Osteocyte (in vitro differentiated cells): ENCODE data around the gene NUDCD3. TPM values are rescaled to one million over a fixed set of nuclear protein-coding genes. Genes with fewer than 3 reads are reported as not detected.

ENCODE experiments used
- DNase-seq: peaks from one replicate; pipeline ENCODE4 v3.0.0; 2021; ENCODE audit warnings: mixed read lengths; ENCODE audit not compliant: unreplicated experiment; ENCODE audit errors: extremely low spot score
- H3K27ac Mint-ChIP-seq: one replicate; pipeline ENCODE4 v1.8.0; 2021; ENCODE audit warnings: mild to moderate bottlenecking, mixed read lengths; ENCODE audit not compliant: unreplicated experiment
- H3K27me3 Mint-ChIP-seq: one replicate; pipeline ENCODE4 v1.8.0; 2021; ENCODE audit warnings: mixed read lengths; ENCODE audit not compliant: unreplicated experiment
- H3K36me3 Mint-ChIP-seq: one replicate; pipeline ENCODE4 v1.8.0; 2021; ENCODE audit warnings: mixed read lengths; ENCODE audit not compliant: unreplicated experiment
- H3K4me1 Mint-ChIP-seq: one replicate; pipeline ENCODE4 v1.8.0; 2021; ENCODE audit warnings: mixed read lengths; ENCODE audit not compliant: unreplicated experiment
- H3K4me3 Mint-ChIP-seq: one replicate; pipeline ENCODE4 v1.8.0; 2021; ENCODE audit warnings: mild to moderate bottlenecking, moderate library complexity, mixed read lengths; ENCODE audit not compliant: unreplicated experiment
- H3K9me3 Mint-ChIP-seq: one replicate; pipeline ENCODE4 v1.8.0; 2021; ENCODE audit warnings: mixed read lengths; ENCODE audit not compliant: unreplicated experiment
- total RNA-seq: library from RNA; stranded (reverse); gene quantifications from 2 replicates; pipeline ENCODE4 v1.2.1, GENCODE V29; 2021
- TF ChIP-seq, protein P1 (sequence below): fragments of 200-600 bp; sonication (generic); IDR thresholded peaks from 2 replicates; pipeline ENCODE4 v1.5.0; 2021; ENCODE audit warnings: antibody characterized with exemption, mild to moderate bottlenecking, moderate library complexity

NUDCD3 gene
- total RNA-seq, 1 donor from 2014 or later = 112 TPM

DNA sequence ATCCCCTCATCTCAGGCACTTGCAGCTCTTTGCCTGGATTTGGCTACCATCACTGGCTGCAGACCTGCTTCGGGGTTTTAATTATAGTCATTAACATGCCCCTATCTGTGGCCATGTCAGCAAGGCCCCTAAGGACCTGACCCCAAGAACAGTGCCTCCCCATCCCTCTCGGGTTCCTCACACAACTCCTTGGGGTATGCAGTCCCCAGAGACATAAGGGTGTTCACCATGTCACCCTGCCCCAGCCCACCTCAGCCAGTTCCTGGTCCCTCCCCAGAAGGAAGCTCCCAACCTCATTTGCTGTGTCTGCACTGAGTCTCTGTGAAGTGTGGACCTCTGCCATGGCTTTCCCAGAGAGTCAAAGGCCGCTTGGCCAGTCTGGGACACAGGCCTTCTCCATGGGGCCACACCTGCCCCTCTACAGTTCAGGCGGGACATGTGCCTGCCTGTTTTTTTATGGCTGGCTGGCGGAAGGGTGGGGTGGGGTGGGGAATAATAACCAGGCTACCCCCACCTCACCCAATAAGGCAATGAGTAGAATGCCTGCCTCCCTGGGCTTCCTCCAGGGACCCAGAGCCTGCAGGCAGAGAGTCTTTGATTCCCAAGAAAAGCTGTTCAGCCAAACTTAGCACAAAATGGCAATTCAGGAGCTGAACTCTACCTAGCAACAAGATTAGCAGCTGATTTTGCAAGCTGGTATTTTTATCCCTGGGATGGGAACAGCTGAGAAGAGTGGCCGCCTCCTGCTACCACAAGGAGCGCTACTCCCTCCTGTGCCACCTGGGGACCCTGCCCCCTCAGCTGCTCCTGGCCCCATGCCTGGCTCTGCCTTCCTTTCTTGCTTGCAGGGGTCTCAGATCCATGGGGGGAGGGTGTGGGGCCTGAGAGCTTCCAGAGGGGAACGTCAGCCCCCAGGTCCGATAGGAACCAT is 141.3 kb downstream of the NUDCD3 start:
- Mint-ChIP-seq H3K9me3 (peaks cover 4% of the 10 kb centered on the region), H3K27ac (no peak overlapping the region), H3K4me3 (no peak overlapping the region), H3K36me3 (no peaks in the 10 kb centered on the region), H3K27me3 (peaks cover 69% of the 10 kb centered on the region), H3K4me1 (no peaks in the 10 kb centered on the region)
- no peak for DNase-seq
- TF ChIP-seq, protein P1, sequence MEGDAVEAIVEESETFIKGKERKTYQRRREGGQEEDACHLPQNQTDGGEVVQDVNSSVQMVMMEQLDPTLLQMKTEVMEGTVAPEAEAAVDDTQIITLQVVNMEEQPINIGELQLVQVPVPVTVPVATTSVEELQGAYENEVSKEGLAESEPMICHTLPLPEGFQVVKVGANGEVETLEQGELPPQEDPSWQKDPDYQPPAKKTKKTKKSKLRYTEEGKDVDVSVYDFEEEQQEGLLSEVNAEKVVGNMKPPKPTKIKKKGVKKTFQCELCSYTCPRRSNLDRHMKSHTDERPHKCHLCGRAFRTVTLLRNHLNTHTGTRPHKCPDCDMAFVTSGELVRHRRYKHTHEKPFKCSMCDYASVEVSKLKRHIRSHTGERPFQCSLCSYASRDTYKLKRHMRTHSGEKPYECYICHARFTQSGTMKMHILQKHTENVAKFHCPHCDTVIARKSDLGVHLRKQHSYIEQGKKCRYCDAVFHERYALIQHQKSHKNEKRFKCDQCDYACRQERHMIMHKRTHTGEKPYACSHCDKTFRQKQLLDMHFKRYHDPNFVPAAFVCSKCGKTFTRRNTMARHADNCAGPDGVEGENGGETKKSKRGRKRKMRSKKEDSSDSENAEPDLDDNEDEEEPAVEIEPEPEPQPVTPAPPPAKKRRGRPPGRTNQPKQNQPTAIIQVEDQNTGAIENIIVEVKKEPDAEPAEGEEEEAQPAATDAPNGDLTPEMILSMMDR = no peak

DNA sequence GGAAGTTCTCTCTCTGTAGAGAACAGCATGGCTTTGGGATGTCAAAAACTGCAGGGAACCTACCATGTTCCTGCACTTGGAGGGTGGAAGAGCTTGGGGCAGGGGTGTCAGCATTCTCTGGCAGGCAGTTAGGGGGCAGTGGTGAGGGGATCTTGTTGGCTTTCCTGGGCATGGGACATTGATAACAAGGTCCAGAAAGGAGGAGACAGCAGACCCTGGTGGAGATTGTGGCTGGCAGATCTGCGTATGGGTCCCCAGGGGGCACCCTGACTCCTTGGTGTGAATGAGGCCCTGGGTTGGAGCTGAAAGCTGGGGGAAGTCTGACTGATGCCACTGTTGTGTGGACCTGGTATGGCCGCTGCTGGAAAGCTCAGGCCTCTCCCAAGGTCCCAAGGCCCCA is 142.2 kb downstream of the NUDCD3 start:
- H3K9me3 Mint-ChIP-seq = peaks cover 4% of the 10 kb centered on the region
- TF ChIP-seq, protein P1 = peak; percentile 24
- H3K27ac Mint-ChIP-seq = no peak overlapping the region
- DNase-seq = no peak
- H3K27me3 Mint-ChIP-seq = peaks cover 67% of the 10 kb centered on the region
- no peak overlapping the region for H3K4me3 Mint-ChIP-seq
- H3K4me1 Mint-ChIP-seq = no peaks in the 10 kb centered on the region
- no peaks in the 10 kb centered on the region for H3K36me3 Mint-ChIP-seq

DNA sequence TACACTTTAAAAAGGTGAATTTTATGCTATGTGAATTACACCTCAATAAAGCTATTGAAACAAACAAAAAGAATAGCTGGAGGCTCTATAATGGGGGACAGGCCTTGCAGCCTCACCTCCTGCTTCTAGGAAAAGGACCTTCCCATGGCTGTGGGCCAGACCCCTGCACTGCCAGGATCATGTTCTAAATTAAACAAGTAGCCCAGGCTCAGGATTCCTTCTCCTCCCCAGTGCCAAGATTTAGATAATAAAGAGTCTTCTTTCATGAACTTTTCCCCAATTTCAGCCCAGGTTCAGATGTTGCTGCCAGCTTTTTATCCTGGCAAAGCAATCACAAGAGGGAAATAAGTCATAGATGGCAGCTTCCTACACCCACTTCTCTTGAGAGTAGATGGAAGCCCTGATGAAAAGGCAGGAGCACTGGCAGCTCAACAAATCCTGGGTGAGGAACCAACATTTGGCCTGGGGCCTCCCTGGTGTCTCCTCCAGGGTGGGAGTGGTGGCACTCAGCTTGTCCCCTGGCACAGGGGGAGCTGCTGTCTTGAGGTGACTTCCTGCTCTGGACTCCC is 142.8 kb downstream of the NUDCD3 start:
- no peak overlapping the region for H3K4me3 Mint-ChIP-seq
- H3K27me3 Mint-ChIP-seq = peaks cover 67% of the 10 kb centered on the region
- H3K27ac Mint-ChIP-seq = no peak overlapping the region
- no peak for DNase-seq
- no peaks in the 10 kb centered on the region for H3K4me1 Mint-ChIP-seq
- H3K9me3 Mint-ChIP-seq = peaks cover 4% of the 10 kb centered on the region
- H3K36me3 Mint-ChIP-seq = no peaks in the 10 kb centered on the region
- TF ChIP-seq, protein P1 = no peak

DNA sequence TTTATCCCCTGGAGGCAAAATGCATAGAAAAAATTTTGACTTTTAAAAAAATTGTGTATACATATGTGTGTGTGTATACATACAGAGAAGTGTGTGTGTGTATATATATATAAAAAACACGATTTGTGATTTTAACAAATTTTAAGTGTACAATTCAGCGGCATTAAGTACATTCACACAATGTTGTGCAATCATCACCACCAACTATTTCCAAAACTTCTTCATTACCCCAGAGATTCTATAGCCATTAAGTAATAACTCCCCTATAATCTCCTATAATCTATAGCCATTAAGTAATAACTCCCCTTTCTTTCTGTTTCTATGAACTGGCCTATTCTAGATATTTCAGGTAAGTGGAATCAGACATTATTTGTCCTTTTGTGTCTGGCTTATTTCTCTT is 144.4 kb downstream of the NUDCD3 start:
- Mint-ChIP-seq H3K9me3 (peaks cover 4% of the 10 kb centered on the region), H3K27ac (no peak overlapping the region), H3K27me3 (peaks cover 61% of the 10 kb centered on the region), H3K4me3 (no peak overlapping the region), H3K4me1 (no peaks in the 10 kb centered on the region), H3K36me3 (no peaks in the 10 kb centered on the region)
- DNase-seq = no peak
- TF ChIP-seq, protein P1 = no peak

DNA sequence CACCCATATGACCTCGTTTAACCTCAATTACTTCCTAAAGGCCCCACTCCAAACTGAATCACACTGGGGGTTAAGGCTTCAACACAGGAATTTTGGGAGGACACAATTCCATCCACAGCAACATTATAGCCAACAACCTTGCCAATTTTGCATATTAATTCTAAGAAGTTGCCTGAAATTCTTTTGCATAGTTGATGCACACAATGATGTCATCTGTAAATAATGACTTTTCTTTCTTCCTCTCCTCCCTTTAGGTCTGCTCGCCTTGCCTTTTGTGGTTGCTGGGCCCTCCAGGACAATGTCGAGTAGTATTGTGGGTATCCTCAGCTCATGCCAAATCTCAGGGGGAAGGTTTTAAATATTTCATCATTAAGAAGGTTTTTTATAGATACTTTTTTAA is 149.1 kb downstream of the NUDCD3 start:
- H3K27ac Mint-ChIP-seq = no peak overlapping the region
- no peaks in the 10 kb centered on the region for H3K36me3 Mint-ChIP-seq
- TF ChIP-seq, protein P1 = no peak
- H3K9me3 Mint-ChIP-seq = peaks cover 9% of the 10 kb centered on the region
- DNase-seq = no peak
- H3K4me3 Mint-ChIP-seq = no peak overlapping the region
- no peaks in the 10 kb centered on the region for H3K4me1 Mint-ChIP-seq
- H3K27me3 Mint-ChIP-seq = peaks cover 61% of the 10 kb centered on the region
